GM18951 (cell line): ENCODE results near the gene PLPPR2.
"Not testable (repeated sequence)": the region's sequence is repeated elsewhere in the genome, so short reads cannot be mapped to it uniquely, and the experiment has no call there.

Experiments
- POLR2A ChIP-seq: IDR thresholded peaks from 4 replicates; pipeline ENCODE4 v1.6.1; 2011; ENCODE audit warnings: mild to moderate bottlenecking; ENCODE audit not compliant: insufficient read length, insufficient read depth; ENCODE audit errors: extremely low read depth
- in situ Hi-C: fragments of 300-500 bp; cut with MboI; formaldehyde crosslinking; loops from one replicate; pipeline ENCODE4 v1.12.0; 2022; ENCODE audit warnings: low sequenced_read_pairs, mixed read lengths, inconsistent platforms; ENCODE audit not compliant: unreplicated experiment

The PLPPR2 gene, protein sequence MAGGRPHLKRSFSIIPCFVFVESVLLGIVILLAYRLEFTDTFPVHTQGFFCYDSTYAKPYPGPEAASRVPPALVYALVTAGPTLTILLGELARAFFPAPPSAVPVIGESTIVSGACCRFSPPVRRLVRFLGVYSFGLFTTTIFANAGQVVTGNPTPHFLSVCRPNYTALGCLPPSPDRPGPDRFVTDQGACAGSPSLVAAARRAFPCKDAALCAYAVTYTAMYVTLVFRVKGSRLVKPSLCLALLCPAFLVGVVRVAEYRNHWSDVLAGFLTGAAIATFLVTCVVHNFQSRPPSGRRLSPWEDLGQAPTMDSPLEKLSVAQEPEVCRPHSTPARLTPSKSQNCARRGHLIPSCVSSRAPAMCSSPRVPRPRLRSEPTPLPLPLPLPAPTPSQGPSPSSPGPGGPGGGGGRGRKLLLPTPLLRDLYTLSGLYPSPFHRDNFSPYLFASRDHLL

DNA sequence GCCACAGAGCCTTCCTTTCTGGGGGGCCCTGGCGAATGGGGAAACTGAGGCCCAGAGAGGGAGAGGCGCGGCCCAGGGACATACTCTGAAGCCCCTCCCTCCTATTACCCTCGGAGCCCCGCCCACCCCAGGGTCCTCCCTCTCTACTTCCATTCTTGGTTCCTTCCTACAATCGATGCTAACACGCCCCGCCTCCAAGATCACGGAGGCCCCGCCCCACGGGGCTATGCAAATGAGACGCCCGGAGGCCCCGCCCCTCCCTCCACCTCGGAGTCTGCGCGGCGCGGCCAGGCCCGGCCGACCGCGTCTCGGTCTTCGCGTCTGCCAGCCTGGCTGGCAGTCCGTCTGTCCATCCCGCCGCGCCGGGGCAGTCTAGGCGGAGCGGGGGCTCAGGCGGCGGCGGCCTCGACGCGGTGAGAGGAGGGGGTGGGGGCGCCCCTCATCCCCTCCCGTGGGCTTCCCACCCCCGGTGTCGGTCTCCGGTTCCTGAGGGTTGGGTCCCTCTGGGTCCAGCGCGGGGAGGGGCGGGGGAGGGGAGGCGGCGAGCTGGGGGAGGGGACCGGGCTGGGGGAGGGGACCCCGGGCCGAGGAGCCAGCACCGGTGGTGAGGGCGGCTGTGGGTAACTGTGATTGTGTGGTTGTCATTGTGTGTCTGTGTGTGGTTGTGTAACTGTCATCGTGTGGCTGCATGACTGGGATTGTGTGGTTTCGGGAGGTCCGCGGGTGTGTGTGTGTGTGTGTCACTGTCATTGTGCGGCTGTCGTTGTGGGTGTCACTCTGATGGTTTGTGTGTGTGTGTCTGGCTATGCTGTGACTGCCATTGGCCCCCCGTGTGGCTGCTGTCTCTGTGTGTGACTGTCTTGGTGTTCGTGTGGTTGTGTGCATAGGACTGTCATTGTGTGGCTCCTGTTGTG is at the start of gene PLPPR2:
Gene PLPPR2, plus strand, starts transcription at position 273 of the 914 bp plus-strand sequence. CDS start 2,242 bp downstream, outside the sequence.
- in situ Hi-C loops, result no loop called here
- TF ChIP-seq POLR2A, result peak; percentile 53

DNA sequence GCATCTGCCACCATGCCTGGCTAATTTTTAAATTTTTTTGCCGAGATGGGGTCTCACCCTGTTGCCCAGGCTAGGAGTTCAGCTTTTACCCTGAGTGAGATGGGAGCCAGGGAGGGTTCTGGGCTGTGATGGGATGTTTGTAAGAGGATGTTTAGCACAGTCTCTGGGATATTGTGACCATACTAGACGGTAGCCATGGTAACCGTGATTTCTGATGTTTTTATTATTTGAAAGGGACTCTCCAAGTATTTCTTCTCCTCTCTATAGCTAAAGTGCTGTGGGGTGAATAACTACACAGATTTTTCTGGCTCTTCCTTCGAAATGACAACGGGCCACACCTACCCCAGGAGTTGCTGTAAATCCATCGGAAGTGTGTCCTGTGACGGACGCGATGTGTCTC is 48.9 kb upstream of the PLPPR2 start:
- in situ Hi-C loops, result no loop called here
- no peak for TF ChIP-seq POLR2A

DNA sequence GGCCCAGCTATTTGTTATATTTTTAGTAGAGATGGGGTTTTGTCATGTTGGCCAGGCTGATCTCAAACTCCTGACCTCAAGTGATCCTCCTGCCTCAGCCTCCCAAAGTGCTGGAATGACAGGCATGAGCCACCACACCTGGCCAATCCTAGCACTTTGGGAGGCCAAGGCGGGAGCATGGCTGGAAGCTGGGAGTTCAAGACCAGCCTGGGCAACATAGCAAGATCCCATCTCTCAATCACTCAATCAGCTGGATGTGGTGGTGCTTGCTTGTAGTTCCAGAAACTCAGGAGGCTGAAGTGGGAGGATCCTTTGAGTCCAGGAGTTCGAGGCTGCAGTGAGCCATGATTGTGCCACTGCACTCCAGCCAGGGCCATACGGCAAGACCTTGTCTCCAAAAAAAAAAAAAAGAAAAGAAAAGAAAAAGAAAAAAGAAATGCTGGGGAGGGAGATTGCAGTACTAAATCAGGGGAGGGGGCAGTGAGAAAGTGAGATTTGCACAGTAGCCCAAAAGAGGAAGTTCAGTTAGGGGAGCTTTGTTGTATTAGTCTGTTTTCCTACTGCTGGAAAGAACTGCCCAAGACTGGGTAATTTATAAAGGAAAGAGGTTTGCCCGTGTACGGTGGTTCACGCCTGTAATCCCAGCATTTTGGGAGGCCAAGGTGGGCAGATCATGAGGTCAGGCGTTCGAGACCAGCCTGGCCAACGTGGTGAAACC is 34.8 kb upstream of the PLPPR2 start:
- in situ Hi-C loops, result not testable (repeated sequence)

DNA sequence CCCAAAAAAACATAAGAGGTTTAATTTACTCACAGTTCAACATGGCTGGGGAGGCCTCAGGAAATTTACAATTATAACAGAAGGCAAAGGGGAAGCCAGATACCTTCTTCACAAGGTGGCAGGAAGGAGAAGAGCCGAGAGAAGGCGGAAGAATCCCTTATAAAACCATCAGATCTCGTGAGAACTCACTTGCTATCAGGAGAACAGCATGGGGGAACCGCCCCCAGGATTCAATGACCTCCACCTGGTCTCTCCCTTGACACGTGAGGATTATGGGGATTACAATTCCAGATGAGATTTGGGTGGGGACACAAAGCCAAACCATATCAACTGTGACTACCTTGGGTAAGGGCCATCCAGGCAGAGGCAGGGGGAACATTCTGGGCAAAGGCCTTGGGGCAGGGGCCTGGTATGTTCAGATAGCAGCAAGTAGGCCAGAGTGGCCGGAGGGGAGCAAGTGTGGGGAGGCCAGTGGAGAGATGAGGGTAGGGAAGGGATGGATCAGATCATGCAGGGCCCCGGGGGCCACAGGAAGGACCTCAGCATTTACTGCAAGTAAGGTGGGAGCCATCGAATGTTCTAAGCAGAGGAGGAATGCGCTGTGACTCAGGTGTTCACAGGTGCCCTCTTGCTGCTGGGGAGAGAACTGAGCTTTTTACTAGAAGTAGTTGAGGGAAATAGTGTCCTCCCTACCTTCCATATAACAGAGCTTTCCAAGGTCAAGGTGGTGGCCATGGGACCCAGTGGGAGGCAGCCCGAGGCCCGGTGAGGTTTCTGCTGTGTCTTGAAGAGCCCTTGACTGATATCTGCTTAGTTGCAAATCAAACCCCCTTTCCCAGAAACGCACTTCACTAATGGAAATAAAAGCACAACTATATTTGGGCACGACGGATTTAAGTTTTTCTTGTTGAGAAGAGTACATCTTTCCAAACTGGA is 33.8 kb upstream of the PLPPR2 start:
- in situ Hi-C loops, result no loop called here
- TF ChIP-seq POLR2A, result no peak

DNA sequence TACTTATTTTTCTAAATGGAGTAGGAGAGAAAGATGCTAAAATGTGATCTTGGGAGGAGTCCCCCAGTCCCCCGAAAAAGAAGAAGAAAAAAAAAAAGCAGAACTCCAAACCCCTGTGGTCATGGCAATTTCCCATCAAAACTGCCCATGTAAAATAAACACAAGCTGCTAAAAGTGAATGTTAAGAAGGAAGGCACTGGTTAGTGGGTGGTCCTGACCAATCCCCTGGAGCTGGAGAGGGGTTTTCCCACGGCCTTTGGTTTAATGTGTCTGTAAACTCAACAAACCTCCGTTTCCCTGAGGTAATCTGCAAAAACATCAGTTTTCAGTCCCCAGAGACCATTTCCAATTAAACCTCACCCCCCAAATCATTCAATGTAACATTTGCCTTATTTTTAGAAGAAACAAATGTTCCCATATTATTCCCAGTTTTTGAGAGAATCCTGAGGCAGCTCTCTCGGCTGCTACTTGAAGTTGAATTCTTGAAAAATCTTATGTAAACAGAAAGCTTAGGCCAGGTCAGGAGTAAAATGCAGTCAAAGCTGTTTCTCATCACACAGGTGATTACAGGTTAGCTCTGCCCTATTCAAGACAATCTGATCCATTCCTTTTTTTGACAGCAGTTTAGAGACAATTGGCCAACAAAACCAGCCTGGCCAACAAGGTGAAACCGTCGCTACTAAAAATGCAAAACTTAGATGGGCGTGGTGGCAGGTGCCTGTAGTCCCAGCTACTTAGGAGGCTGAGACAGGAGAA is 32.8 kb upstream of the PLPPR2 start:
- in situ Hi-C loops, result no loop called here
- TF ChIP-seq POLR2A, result no peak

DNA sequence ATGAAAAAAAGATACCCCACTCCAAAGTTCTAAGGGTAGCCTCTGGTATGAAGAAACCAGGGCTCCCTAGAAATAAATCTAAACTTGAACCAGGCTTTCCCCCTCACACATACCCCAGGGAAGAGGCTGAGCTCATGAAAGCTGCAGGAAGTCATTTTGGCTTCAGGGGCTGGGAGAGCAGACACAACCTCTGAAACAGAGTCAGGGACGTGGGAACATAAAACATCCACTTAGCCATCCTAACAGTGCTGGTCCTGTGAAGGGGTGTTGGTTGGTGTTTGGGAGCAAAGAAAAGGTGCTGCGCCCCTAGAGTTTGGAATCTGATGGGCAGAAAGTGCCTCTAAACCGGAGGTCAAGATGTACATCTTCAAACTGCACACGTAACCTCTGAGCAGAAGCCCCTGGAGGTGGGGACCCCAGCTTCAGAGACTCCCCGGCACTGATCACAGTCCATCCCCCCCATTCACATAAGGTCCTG is 31.6 kb upstream of the PLPPR2 start:
- no peak for TF ChIP-seq POLR2A
- in situ Hi-C loops, result no loop called here

DNA sequence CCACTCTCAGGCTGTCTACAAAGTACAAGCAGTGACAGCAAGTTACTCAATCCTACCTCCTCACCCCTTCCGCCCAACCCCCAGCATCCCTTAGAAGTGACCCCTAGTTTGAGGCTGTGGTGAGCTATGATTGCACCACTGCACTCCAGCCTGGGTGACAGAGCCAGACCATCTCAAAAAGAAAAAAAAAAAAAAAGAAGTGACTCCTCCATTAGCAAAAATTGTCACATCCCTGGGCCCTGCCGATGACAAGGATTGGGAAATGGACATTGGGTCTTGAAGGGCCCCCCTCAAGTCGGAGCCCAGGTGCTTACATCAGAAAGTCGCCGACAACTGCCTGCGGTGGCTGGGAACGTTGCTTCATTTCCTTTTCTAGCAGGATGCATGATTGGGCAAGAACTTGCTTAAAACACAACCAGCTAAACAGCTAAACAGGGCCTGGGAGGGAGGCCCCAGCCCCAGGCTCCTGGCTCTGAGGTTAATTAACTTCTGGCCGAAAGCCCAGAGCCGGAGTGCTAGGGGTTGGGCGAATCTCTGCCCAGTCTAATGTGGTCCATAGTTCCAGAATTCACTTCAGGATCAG is 31.1 kb upstream of the PLPPR2 start:
- in situ Hi-C loops, result no loop called here

DNA sequence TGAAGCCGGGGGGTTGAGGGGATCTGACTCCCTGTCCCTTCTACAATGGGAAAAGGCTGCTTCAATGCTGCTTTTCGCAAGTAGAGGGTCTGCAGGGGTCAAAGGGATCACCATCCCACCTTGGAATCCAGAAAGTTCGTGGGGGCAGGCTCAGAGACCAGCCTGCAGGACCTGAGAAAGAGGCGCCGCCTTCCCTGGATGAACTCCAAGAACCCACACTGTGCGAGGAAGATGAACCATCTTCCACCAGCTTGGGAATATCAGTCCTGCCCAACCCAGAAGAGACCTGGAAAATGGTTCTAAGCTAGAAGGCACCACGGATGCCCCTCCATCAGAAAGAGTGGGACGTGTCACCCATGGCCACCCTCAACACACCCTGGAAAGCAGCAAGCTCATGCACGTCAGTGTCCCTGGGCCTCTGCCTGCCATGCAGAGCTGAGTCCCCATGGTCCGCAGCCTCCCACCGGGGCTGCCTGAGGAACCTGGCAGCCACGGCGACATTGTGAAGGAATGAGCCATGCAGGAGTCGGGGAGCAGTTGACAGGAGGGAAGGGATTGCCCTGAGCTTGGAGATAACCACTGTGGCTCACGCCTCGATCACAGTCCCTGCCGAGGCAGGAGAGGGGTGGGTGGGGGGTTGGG is 30.4 kb upstream of the PLPPR2 start:
- no peak for TF ChIP-seq POLR2A
- in situ Hi-C loops, result no loop called here

More for the DNA sequence above, 31.1 kb upstream of the PLPPR2 start:
- peak; percentile 22 for TF ChIP-seq POLR2A

DNA sequence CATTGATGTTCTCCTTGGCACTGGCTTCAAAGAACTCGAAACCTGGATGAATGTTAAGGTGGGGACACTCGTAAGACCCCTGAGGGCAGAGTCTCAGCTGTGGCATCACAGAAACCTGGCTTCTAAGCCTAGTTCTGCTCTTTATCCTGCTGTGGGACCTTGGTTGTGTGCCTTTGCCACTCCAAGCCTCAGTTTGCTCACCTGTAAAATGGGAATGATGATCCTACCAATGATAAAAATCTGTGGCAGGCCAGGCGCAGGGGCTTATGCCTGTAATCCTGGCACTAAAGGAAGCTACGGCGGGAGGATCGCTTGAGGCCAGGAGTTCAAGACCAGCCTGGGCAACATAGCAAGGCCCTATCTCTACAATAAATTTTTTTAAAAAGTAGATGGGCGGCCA is 29.7 kb upstream of the PLPPR2 start:
- no peak for TF ChIP-seq POLR2A
- in situ Hi-C loops, result no loop called here

DNA sequence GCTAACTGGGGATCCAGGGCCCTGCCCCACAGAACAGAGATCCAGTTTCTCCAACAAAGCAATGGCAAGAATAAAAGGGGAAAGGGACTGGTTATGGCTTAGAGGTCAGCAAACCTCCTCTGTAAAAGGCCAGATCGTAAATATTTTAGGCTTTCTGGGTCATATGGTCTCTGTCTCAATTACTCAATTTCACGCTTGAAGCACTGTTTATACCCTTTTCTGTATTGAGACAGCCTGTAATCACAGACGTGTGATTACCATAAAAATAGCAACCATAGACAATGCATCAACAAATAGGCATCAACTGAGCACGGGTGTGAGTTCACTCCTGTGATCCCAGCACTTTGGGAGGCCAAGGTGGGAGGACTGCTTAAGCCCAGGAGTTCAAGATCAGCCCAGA is 25.1 kb upstream of the PLPPR2 start:
- no peak for TF ChIP-seq POLR2A
- in situ Hi-C loops, result no loop called here

DNA sequence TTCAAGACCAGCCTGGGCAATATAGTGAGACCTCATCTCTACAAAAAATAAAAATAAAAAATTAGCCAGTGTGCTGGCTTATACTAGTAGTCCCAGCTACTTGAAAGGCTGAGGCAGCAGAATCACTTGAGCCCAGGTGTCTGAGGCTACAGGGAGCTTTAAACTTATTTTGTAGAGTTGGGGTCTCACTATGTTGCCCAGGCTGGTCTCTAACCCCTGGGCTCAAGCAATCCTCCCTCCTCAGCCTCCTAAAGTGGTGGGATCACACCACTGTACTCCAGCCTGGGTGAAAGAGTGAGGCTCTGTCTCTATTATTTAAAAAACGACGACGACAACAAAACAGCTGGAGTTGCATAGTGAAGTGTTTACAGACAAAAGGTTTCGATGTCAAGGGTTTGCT is 23.7 kb upstream of the PLPPR2 start:
- in situ Hi-C loops, result no loop called here
- no peak for TF ChIP-seq POLR2A
